Keratinocyte (primary cell): Measurements from ENCODE around the gene PIGA. TPM values are rescaled to one million over a fixed set of nuclear protein-coding genes. Genes with fewer than 3 reads are reported as not detected.

Experiments
- DNase-seq: peaks from one replicate; pipeline ENCODE4 v3.0.0-alpha.2; 2011; ENCODE audit warnings: low read depth, missing footprints, low spot score
- FAIRE-seq: peaks from 2 replicates; lab custom pipeline; 2011; peaks lifted over from hg19 to GRCh38; lab: Jason Lieb, UNC
- H2AFZ ChIP-seq: 2 replicates; pipeline ENCODE4 v1.6.0; 2012; ENCODE audit warnings: low read length, control low read depth, inconsistent platforms; ENCODE audit not compliant: control insufficient read depth
- H3K27ac ChIP-seq: 2 replicates; pipeline ENCODE4 v1.5.1; 2011; ENCODE audit warnings: low read length; ENCODE audit not compliant: control insufficient read depth, insufficient read depth
- H3K27me3 ChIP-seq: 3 replicates; pipeline ENCODE4 v1.6.0; 2011; ENCODE audit warnings: low read length; ENCODE audit not compliant: control insufficient read depth, insufficient read depth; ENCODE audit errors: extremely low read depth
- H3K36me3 ChIP-seq, 2 experiments: 2 replicates in 1 of 2; 3 replicates in 1 of 2; pipeline ENCODE4 v1.5.1; 2011; ENCODE audit warnings: low read length in 2 of 2, mild to moderate bottlenecking in 1 of 2; ENCODE audit not compliant: control insufficient read depth in 2 of 2, insufficient read depth in 2 of 2; ENCODE audit errors: extremely low read depth in 1 of 2
- H3K4me1 ChIP-seq: 3 replicates; pipeline ENCODE4 v1.5.1; 2011; ENCODE audit warnings: low read length; ENCODE audit not compliant: control insufficient read depth, insufficient read depth; ENCODE audit errors: extremely low read depth
- H3K4me2 ChIP-seq: 3 replicates; pipeline ENCODE4 v1.6.0; 2011; ENCODE audit warnings: low read depth, low read length; ENCODE audit not compliant: control insufficient read depth, insufficient read depth; ENCODE audit errors: extremely low read depth
- H3K4me3 ChIP-seq, 3 experiments: fragments of 200-600 bp in 1 of 3; sonication (generic) in 1 of 3; 2 replicates in 2 of 3; 3 replicates in 1 of 3; pipeline ENCODE4 v1.5.1; 2011 to 2016; ENCODE audit warnings: low read length in 3 of 3, mild to moderate bottlenecking in 3 of 3, control low read depth in 2 of 3, inconsistent platforms in 1 of 3, low read depth in 1 of 3, mixed read lengths in 1 of 3, mixed run types in 1 of 3, moderate library complexity in 1 of 3; ENCODE audit not compliant: control insufficient read depth in 2 of 3, insufficient read depth in 2 of 3; ENCODE audit errors: extremely low read depth in 1 of 3
- H3K79me2 ChIP-seq: 2 replicates; pipeline ENCODE4 v1.6.0; 2012; ENCODE audit warnings: low read length; ENCODE audit not compliant: control insufficient read depth, insufficient read depth
- H3K9ac ChIP-seq: 3 replicates; pipeline ENCODE4 v1.6.0; 2011; ENCODE audit warnings: low read length; ENCODE audit not compliant: control insufficient read depth, insufficient read depth; ENCODE audit errors: extremely low read depth
- H3K9me1 ChIP-seq: 3 replicates; pipeline ENCODE4 v1.6.0; 2011; ENCODE audit warnings: low read length; ENCODE audit not compliant: control insufficient read depth, insufficient read depth; ENCODE audit errors: extremely low read depth
- H3K9me3 ChIP-seq: 2 replicates; pipeline ENCODE4 v1.5.1; 2012; ENCODE audit warnings: low read depth, low read length; ENCODE audit not compliant: control insufficient read depth
- H4K20me1 ChIP-seq: 3 replicates; pipeline ENCODE4 v1.6.0; 2011; ENCODE audit warnings: low read length; ENCODE audit not compliant: control insufficient read depth, insufficient read depth; ENCODE audit errors: extremely low read depth
- CTCF ChIP-seq, 3 experiments: IDR thresholded peaks in 1 of 3; conservative IDR thresholded peaks in 1 of 3; optimal IDR thresholded peaks in 1 of 3; 2 replicates in 2 of 3; 3 replicates in 1 of 3; pipeline versions ENCODE3 to v1.5.1; 2011; ENCODE audit warnings: low read length in 3 of 3, mild to moderate bottlenecking in 3 of 3, moderate library complexity in 2 of 3, control low read depth in 1 of 3, inconsistent platforms in 1 of 3; ENCODE audit not compliant: insufficient read depth in 2 of 3; ENCODE audit errors: extremely low read depth in 1 of 3
- EZH2 ChIP-seq: IDR thresholded peaks from one replicate; pipeline ENCODE4 v1.6.1; 2012; ENCODE audit warnings: inconsistent platforms, mild to moderate bottlenecking, low read length, moderate library complexity
- dilution Hi-C: fragments of 300-500 bp; cut with MboI; formaldehyde crosslinking; loops from one replicate; pipeline ENCODE4 v1.7.0; 2020; ENCODE audit warnings: low sequenced_read_pairs; ENCODE audit not compliant: extremely low pct_ligation_motif_present
- polyA plus RNA-seq, 5 experiments: library from polyadenylated mRNA; depleted of rRNA in 3 of 5; stranded (reverse) in 3 of 5; stranded (forward) in 1 of 5; unstranded in 1 of 5; fragments of >200 nt; gene quantifications; 1 replicate in 1 of 5; 2 replicates in 3 of 5; 3 replicates in 1 of 5; pipeline versions ENCODE4 v1.2.1 to v1.2.3, GENCODE V29; 2011 to 2012; ENCODE audit warnings: missing spikeins in 2 of 5, low read depth in 1 of 5, low replicate concordance in 1 of 5

PIGA gene
- polyA plus RNA-seq, 1 donor (not counting 4 experiments of a cell fraction or from before 2014, with no cell fraction given) = 17.0 TPM

DNA sequence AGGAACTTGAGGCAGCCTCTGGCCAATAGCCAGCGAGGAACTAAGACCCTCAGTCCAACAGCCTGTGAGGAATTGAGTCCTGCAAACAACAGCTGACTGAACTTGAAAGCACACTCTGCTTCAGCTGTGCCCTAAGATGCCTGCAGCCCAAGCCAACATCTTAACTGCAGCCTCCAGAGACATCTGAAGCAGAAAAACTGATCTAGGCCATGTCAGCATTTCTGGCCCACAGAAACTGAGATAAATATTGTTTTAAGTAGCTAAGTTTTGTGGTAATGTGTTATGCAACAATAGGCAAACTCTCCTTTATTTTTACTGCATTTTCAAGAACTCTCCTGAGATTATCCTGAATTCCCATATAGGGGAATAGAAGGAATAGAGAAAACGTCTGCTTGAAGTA lies 24.4 kb upstream of the PIGA start:
- Histone ChIP-seq H3K27me3 (no peaks in the 10 kb centered on the region), H3K4me1 (no peaks in the 10 kb centered on the region), H3K9ac (no peak overlapping the region), H3K79me2 (no peaks in the 10 kb centered on the region), H2AFZ (no peak overlapping the region), H3K4me2 (no peak overlapping the region), H4K20me1 (no peaks in the 10 kb centered on the region), H3K9me3 (no peaks in the 10 kb centered on the region), H3K27ac (no peak overlapping the region), H3K9me1 (no peaks in the 10 kb centered on the region), H3K4me3 (no peak overlapping the region), H3K36me3 (no peaks in the 10 kb centered on the region)
- TF ChIP-seq EZH2 = no peak
- TF ChIP-seq CTCF (optimal IDR thresholded peaks at IDR 0.05 in 1 of 3, IDR thresholded peaks at IDR 0.05 in 1 of 3, conservative IDR thresholded peaks at IDR 0.05 in 1 of 3; ENCODE audit: extremely low read depth in 1 of 3, insufficient read depth in 2 of 3, low read length in 3 of 3) = no peak
- dilution Hi-C loops = loop anchor here (25.0 kb wide), 1 partner anchor 103 kb away; no protein-coding TSS in a partner anchor
- DNase-seq (no peak), FAIRE-seq (no peak)

GRCh38 chrX:15358533-15358932 lies 23.2 kb upstream of the PIGA start:
- Histone ChIP-seq H3K9me3 (no peaks in the 10 kb centered on the region), H3K4me1 (no peaks in the 10 kb centered on the region), H3K27me3 (no peaks in the 10 kb centered on the region), H3K9ac (no peak overlapping the region), H2AFZ (no peak overlapping the region), H3K36me3 (no peaks in the 10 kb centered on the region), H3K4me2 (no peak overlapping the region), H4K20me1 (no peaks in the 10 kb centered on the region), H3K9me1 (no peaks in the 10 kb centered on the region), H3K27ac (no peak overlapping the region), H3K79me2 (no peaks in the 10 kb centered on the region), H3K4me3 (no peak overlapping the region)
- FAIRE-seq (no peak), DNase-seq (no peak)
- TF ChIP-seq CTCF (optimal IDR thresholded peaks at IDR 0.05 in 1 of 3, IDR thresholded peaks at IDR 0.05 in 1 of 3, conservative IDR thresholded peaks at IDR 0.05 in 1 of 3; ENCODE audit: extremely low read depth in 1 of 3, insufficient read depth in 2 of 3, low read length in 3 of 3) (no peak), EZH2 (no peak)
- dilution Hi-C loops = loop anchor here (25.0 kb wide), 1 partner anchor 104 kb away; no protein-coding TSS in a partner anchor
